PC-3 (cell line): ENCODE measurements around the gene PI4KA. TPM values are rescaled to one million over a fixed set of nuclear protein-coding genes. Genes with fewer than 3 reads are reported as not detected.
"Not testable (repeated sequence)": the region's sequence is repeated elsewhere in the genome, so short reads cannot be mapped to it uniquely, and the experiment has no call there.

Experiments
- ATAC-seq: fragments of 200-7000 bp; cut with Tn5 transposase; 2 replicates; pipeline ENCODE4 v1.9.1; 2020; ENCODE audit warnings: mild to moderate bottlenecking, moderate library complexity
- BruUV-seq: library from RNA; stranded (reverse); fragments of 400-500 nt; replicated peaks from 2 replicates; lab custom pipeline; 2021; lab: Mats Ljungman, UMichigan
- CTCF ChIA-PET: fragments of 300-600 bp; sonication (Branson Sonifier 250); formaldehyde crosslinking; loops from one replicate; lab custom pipeline; 2022; ENCODE audit warnings: antibody characterized with exemption; lab: Charles Lee
- POLR2A ChIA-PET: fragments of 300-600 bp; sonication (Branson Sonifier 250); formaldehyde crosslinking; loops from one replicate; lab custom pipeline; 2022; ENCODE audit warnings: antibody characterized with exemption; ENCODE audit not compliant: unreplicated experiment; lab: Charles Lee
- DNase-seq: peaks from one replicate; pipeline ENCODE4 v3.0.0-alpha.2; 2015
- H2AFZ ChIP-seq: fragments of 300-600 bp; sonication (generic); 2 replicates; pipeline ENCODE4 v1.6.0; 2016; ENCODE audit warnings: antibody characterized with exemption, low read length
- H3F3A ChIP-seq: fragments of 300-600 bp; sonication (generic); one replicate; pipeline ENCODE4 v1.6.0; 2017; ENCODE audit warnings: antibody characterized with exemption, low read length, control low read depth, mild to moderate bottlenecking; ENCODE audit not compliant: unreplicated experiment
- H3K27ac ChIP-seq: fragments of 300-600 bp; sonication (generic); 2 replicates; pipeline ENCODE4 v1.5.1; 2016; ENCODE audit warnings: mild to moderate bottlenecking, low read length
- H3K27me3 ChIP-seq: fragments of 300-600 bp; sonication (generic); 2 replicates; pipeline ENCODE4 v1.6.1; 2016; ENCODE audit warnings: low read length, mixed read lengths
- H3K36me3 ChIP-seq: fragments of 300-600 bp; sonication (generic); 2 replicates; pipeline ENCODE4 v1.6.1; 2016; ENCODE audit warnings: low read depth, mixed run types, low read length, mixed read lengths
- H3K4me1 ChIP-seq: fragments of 300-600 bp; sonication (generic); 2 replicates; pipeline ENCODE4 v1.5.1; 2016; ENCODE audit warnings: low read length; ENCODE audit not compliant: insufficient read depth
- H3K4me2 ChIP-seq: fragments of 300-600 bp; sonication (generic); 2 replicates; pipeline ENCODE4 v1.6.0; 2016; ENCODE audit warnings: low read length
- H3K4me3 ChIP-seq: fragments of 300-600 bp; sonication (generic); 2 replicates; pipeline ENCODE4 v1.5.1; 2016; ENCODE audit warnings: mild to moderate bottlenecking, low read length, mixed read lengths
- H3K79me2 ChIP-seq: fragments of 300-600 bp; sonication (generic); 2 replicates; pipeline ENCODE4 v1.6.1; 2017; ENCODE audit warnings: low read length, mixed read lengths
- H3K9ac ChIP-seq: fragments of 300-600 bp; sonication (generic); 2 replicates; pipeline ENCODE4 v1.6.0; 2016; ENCODE audit warnings: mild to moderate bottlenecking, low read length
- H3K9me2 ChIP-seq: fragments of 300-600 bp; sonication (generic); replicated peaks from 2 replicates; pipeline ENCODE4 v1.6.1; 2016; ENCODE audit warnings: mixed run types, low read length, mixed read lengths
- H3K9me3 ChIP-seq: fragments of 300-600 bp; sonication (generic); 2 replicates; pipeline ENCODE4 v1.6.1; 2016; ENCODE audit warnings: low read length, mixed read lengths
- H4K20me1 ChIP-seq: fragments of 300-600 bp; sonication (generic); 2 replicates; pipeline ENCODE4 v1.6.1; 2016; ENCODE audit warnings: low read length, mixed read lengths
- CTCF ChIP-seq: fragments of 300-600 bp; sonication (generic); conservative IDR thresholded peaks from 2 replicates; pipeline ENCODE4 v1.5.1; 2017; ENCODE audit warnings: antibody characterized with exemption, low read depth, mild to moderate bottlenecking, low read length
- EZH2 ChIP-seq: fragments of 300-600 bp; sonication (generic); IDR thresholded peaks from one replicate; pipeline ENCODE4 v1.6.1; 2017; ENCODE audit warnings: antibody characterized with exemption, mild to moderate bottlenecking, low read length; ENCODE audit not compliant: unreplicated experiment
- EZH2phosphoT487 ChIP-seq: fragments of 300-600 bp; sonication (generic); IDR thresholded peaks from 2 replicates; pipeline ENCODE4 v1.6.1; 2018; ENCODE audit warnings: mild to moderate bottlenecking, antibody characterized with exemption, low read length, borderline replicate concordance
- intact Hi-C: fragments of 100-400 bp; cut with micrococcal nuclease; formaldehyde crosslinking; loops from 2 replicates; pipeline ENCODE4 v1.9.0; 2023
- total RNA-seq: library from RNA; depleted of rRNA; stranded (reverse); fragments of >200 nt; gene quantifications from 2 replicates; pipeline ENCODE4 v1.2.3, GENCODE V29; 2014

The PI4KA gene
- total RNA-seq, 1 experiment from 2014 or later: 39.7 TPM

GRCh38 chr22:20825624-20826023 lies 33.0 kb downstream of the PI4KA start:
- Histone ChIP-seq H3K36me3 (no peaks in the 10 kb centered on the region), H3K27me3 (no peaks in the 10 kb centered on the region), H3K9ac (no peak overlapping the region), H3K79me2 (no peaks in the 10 kb centered on the region), H3K9me2 (no peaks in the 10 kb centered on the region), H3K4me2 (no peak overlapping the region), H2AFZ (no peak overlapping the region), H3K4me1 (no peaks in the 10 kb centered on the region), H3K4me3 (no peak overlapping the region), H4K20me1 (no peaks in the 10 kb centered on the region), H3K27ac (no peak overlapping the region), H3F3A (no peaks in the 10 kb centered on the region), H3K9me3 (no peaks in the 10 kb centered on the region)
- intact Hi-C loops: no loop called here
- TF ChIP-seq CTCF: no peak
- TF ChIP-seq EZH2phosphoT487: no peak
- no peak for TF ChIP-seq EZH2
- ChIA-PET CTCF (no interaction called here), POLR2A (no interaction called here)
- DNase-seq (no peak), ATAC-seq (no peak)
- BruUV-seq: no TSS peak

GRCh38 chr22:20825216-20825615 lies 33.4 kb downstream of the PI4KA start:
- BruUV-seq, H3K27me3 ChIP-seq, H3F3A ChIP-seq, H3K27ac ChIP-seq, H3K9me2 ChIP-seq, H2AFZ ChIP-seq, CTCF ChIA-PET, intact Hi-C loops, ATAC-seq, POLR2A ChIA-PET, H3K79me2 ChIP-seq, H3K9ac ChIP-seq, H3K4me1 ChIP-seq, DNase-seq, H3K4me3 ChIP-seq, H3K4me2 ChIP-seq, H3K9me3 ChIP-seq, H3K36me3 ChIP-seq, H4K20me1 ChIP-seq: not testable (repeated sequence)

- Histone ChIP-seq H3K36me3 (no peaks in the 10 kb centered on the region), H3K4me3 (no peak overlapping the region), H3K4me1 (no peaks in the 10 kb centered on the region), H3K79me2 (no peaks in the 10 kb centered on the region), H2AFZ (no peak overlapping the region), H3F3A (no peaks in the 10 kb centered on the region), H3K27me3 (no peaks in the 10 kb centered on the region), H3K27ac (no peak overlapping the region), H3K9me2 (no peaks in the 10 kb centered on the region), H4K20me1 (no peaks in the 10 kb centered on the region), H3K4me2 (no peak overlapping the region), H3K9me3 (no peaks in the 10 kb centered on the region), H3K9ac (no peak overlapping the region)
- CTCF ChIA-PET: no interaction called here
- no TSS peak for BruUV-seq
- ATAC-seq: no peak
- intact Hi-C loops: no loop called here
- TF ChIP-seq EZH2: no peak
- no peak for TF ChIP-seq CTCF
- no peak for TF ChIP-seq EZH2phosphoT487
- POLR2A ChIA-PET: no interaction called here
- no peak for DNase-seq
Measured at GRCh38 chr22:20823264-20823663, 35.3 kb downstream of the PI4KA start.
